Stimulated activated CD4-positive, alpha-beta T cell treated with anti-CD3 and anti-CD28 coated beads, Interleukin-15, amount 100 ng/mL, for 48 hours (primary cell): ENCODE results near the gene PSMD11.
"Not testable (repeated sequence)": the region's sequence is repeated elsewhere in the genome, so short reads cannot be mapped to it uniquely, and the experiment has no call there.

Experiments
- DNase-seq, 2 donors: peaks; one replicate each; pipeline ENCODE4 v3.0.0-alpha.2; 2020; ENCODE audit warnings: low read depth in 2 of 2

PSMD11 gene

DNA sequence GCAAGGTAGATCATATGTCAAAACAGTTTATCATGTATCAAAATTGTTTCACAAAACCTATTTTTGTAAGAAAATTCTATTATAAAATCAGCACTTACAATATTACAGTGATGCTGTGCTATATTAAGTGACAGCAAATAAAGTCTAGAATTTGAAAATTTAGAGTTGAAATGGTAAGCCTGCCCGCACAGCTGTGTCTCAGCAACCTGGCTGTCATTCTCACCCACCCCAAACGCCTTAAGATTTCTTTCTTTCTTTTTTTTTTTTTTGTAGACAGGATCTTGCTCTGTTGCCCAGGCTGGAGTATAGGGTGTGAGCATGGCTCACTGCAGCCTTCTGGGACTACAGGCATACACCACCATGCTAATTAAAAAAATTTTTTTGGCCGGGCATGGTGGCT is 69.3 kb downstream of the PSMD11 start:
- no peak for DNase-seq

DNA sequence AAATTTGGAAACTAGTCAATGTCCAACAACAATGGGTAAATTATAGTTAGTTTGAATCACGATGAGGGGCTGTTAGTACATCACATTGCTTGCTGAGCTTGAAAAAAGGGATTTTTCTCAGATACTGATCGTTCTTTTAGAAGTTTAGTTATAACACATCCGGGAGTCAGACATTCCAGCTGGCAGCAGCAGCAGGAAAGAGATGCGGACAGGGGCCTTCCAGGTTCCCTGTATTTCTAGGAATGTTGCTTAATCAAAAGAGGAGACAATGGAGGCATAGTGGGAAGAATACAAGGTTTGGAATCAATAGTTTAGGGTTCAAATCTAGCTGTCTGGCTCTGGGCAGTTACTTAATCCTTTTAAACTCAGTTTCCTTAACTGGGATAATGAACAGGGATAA is 70.3 kb downstream of the PSMD11 start:
- DNase-seq, result no peak

- no peak for DNase-seq
These were observed 71.5 kb downstream of the PSMD11 start for GRCh38 chr17:32515677-32516383.

GRCh38 chr17:32516450-32516849 is 72.1 kb downstream of the PSMD11 start:
- no peak for DNase-seq

- DNase-seq, result no peak
These were observed 72.8 kb downstream of the PSMD11 start for GRCh38 chr17:32516940-32517701.

- no peak for DNase-seq
These were observed 73.7 kb downstream of the PSMD11 start for GRCh38 chr17:32517982-32518381.

- DNase-seq, result no peak
These were observed 74.4 kb downstream of the PSMD11 start for GRCh38 chr17:32518646-32519227.

- DNase-seq, result no peak
These were observed 75.2 kb downstream of the PSMD11 start for GRCh38 chr17:32519228-32520103.

GRCh38 chr17:32520104-32520701 is 75.9 kb downstream of the PSMD11 start:
- peak in 1 of 2 donors; percentile 63 for DNase-seq

GRCh38 chr17:32520737-32521404 is 76.6 kb downstream of the PSMD11 start:
- no peak for DNase-seq

DNA sequence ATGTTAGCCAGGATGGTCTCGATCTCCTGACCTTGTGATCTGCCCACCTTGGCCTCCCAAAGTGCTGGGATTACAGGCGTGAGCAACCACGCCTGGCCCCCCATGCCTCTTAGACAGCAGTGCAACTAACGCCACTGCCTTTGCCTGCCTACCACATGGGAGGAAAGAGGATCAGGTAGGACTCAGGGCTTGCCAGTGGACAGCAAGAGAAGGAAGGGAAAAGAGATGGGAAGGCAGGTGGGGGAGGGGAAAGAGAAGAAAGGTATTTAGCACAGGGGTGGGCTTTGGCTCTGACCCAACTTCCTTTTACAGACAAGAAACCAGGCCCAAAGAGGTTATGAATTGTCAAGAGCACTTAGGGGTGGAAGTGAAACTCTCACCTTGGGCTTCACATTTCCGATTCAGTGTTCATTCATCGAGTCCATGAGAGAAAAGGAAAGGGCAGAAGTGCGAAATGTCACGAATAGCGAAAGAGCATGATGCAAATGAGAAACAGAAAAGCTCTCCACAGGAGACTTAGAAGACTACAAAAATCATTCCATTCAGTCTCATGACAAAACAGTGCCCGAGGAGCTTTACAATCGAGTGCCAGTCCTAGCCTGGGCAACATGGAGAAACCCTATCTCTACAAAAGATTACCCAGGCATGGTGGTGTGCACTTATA is 78.8 kb downstream of the PSMD11 start:
- DNase-seq, result no peak

- no peak for DNase-seq
These were observed 79.7 kb downstream of the PSMD11 start for GRCh38 chr17:32523827-32524552.

- DNase-seq, result not testable (repeated sequence)
These were observed 80.2 kb downstream of the PSMD11 start for GRCh38 chr17:32524553-32524880.

DNA sequence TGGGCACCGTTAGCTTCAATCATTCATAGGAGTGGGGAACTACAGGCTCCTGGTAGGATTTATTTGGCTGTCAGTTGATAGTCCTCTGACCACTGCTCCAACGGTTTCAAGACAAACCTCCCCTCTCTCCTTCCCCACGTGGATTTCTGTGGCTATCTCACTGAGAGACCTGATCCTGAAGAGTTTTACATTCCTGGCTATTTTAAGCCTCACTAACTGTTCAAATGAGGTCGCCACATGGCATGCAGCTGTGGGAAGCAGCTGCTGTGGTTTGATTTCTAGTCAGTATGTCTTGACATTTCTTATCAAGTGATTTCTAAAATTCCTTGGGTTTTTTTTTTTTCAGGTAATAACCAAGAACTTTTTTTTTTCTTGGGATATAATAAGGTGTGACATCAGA is 80.8 kb downstream of the PSMD11 start:
- no peak for DNase-seq

GRCh38 chr17:32527146-32527545 is 82.8 kb downstream of the PSMD11 start:
- no peak for DNase-seq

- DNase-seq, result no peak
These were observed 84.5 kb downstream of the PSMD11 start for GRCh38 chr17:32528825-32529224.

GRCh38 chr17:32529604-32530003 is 85.3 kb downstream of the PSMD11 start:
- DNase-seq, result no peak
